Sigmoid colon (tissue), 7 donors: ENCODE results near the gene SELENOM. TPM values are rescaled to one million over a fixed set of nuclear protein-coding genes. Genes with fewer than 3 reads are reported as not detected.
A peak's percentile ranks its signal among the peaks of the same experiment; 100 is the strongest.

Source experiments
- DNase-seq: peaks from one replicate; pipeline ENCODE4 v3.0.0-alpha.2; 2019
- H3K27ac ChIP-seq, 4 donors: fragments of 200-600 bp; sonication (generic); one replicate each; pipeline ENCODE4 v1.5.1; 2016 to 2019; ENCODE audit warnings: mild to moderate bottlenecking in 1 of 4
- H3K27me3 ChIP-seq, 3 donors: fragments of 200-600 bp; sonication (generic); one replicate each; pipeline ENCODE4 v1.5.1; 2019; ENCODE audit warnings: mild to moderate bottlenecking in 1 of 3
- H3K36me3 ChIP-seq, 4 donors: fragments of 200-600 bp; sonication (generic); one replicate each; pipeline ENCODE4 v1.5.1; 2016 to 2019
- H3K4me1 ChIP-seq, 4 donors: fragments of 200-600 bp; sonication (generic); one replicate each; pipeline ENCODE4 v1.5.1; 2017 to 2019
- H3K4me3 ChIP-seq, 4 donors: fragments of 200-600 bp; sonication (generic); one replicate each; pipeline ENCODE4 v1.5.1; 2017 to 2019; ENCODE audit warnings: mild to moderate bottlenecking in 2 of 4, moderate library complexity in 1 of 4
- H3K9me3 ChIP-seq, 4 donors: fragments of 200-600 bp in 3 of 4; sonication (generic) in 3 of 4; one replicate each; pipeline versions ENCODE4 v1.5.1 to v1.6.1; 2013 to 2019
- EP300 ChIP-seq, 4 donors: sonication (generic); formaldehyde crosslinking; IDR thresholded peaks; one replicate each; pipeline ENCODE4 v1.6.1; 2017; ENCODE audit warnings: antibody characterized with exemption in 4 of 4
- POLR2A ChIP-seq, 2 donors: fragments of 450-650 bp; IDR thresholded peaks; one replicate each; pipeline ENCODE4 v1.6.1; 2016; ENCODE audit warnings: antibody characterized with exemption in 2 of 2, mild to moderate bottlenecking in 2 of 2, moderate library complexity in 2 of 2
- POLR2AphosphoS5 ChIP-seq, 4 donors: sonication (generic); formaldehyde crosslinking; IDR thresholded peaks; one replicate each; pipeline ENCODE4 v1.6.1; 2017; ENCODE audit warnings: antibody characterized with exemption in 4 of 4
- WGBS, 2 donors: extraction: QIAGEN DNeasy Blood & Tissue Kit; methylation state at CpG; one replicate each; pipeline ENCODE4 v1.1.7; 2013; 5-methylcytosine and 5-hydroxymethylcytosine counted together
- intact Hi-C: fragments of 100-400 bp; cut with DNase I; formaldehyde crosslinking; loops from one replicate; pipeline ENCODE4 v1.15.1; 2023
- polyA plus RNA-seq, 3 donors: library from polyadenylated mRNA; stranded (reverse); fragments of 200-250 nt; gene quantifications; one replicate each; pipeline ENCODE4 v1.2.3, GENCODE V29; 2013
- total RNA-seq, 4 donors: library from RNA; depleted of rRNA; stranded (reverse); fragments of >200 nt; gene quantifications; one replicate each; pipeline ENCODE4 v1.1.0, GENCODE V29; 2016
- TF ChIP-seq, protein P1 (sequence below), 4 experiments: fragments of 450-650 bp in 3 of 4; fragments of 200-600 bp in 1 of 4; IDR thresholded peaks; one replicate each; pipeline ENCODE4 v1.5.1; 2016 to 2019; ENCODE audit warnings: antibody characterized with exemption in 4 of 4, mild to moderate bottlenecking in 3 of 4, moderate library complexity in 2 of 4
- donor health status: healthy with polysubstance abuse.
- donor health status: Bipolar disorder and iron deficiency.
- donor health status: healthy.

Gene SELENOM
- total and polyA plus RNA-seq, 7 donors, result 40.9 to 1,938 (median 868) TPM

DNA sequence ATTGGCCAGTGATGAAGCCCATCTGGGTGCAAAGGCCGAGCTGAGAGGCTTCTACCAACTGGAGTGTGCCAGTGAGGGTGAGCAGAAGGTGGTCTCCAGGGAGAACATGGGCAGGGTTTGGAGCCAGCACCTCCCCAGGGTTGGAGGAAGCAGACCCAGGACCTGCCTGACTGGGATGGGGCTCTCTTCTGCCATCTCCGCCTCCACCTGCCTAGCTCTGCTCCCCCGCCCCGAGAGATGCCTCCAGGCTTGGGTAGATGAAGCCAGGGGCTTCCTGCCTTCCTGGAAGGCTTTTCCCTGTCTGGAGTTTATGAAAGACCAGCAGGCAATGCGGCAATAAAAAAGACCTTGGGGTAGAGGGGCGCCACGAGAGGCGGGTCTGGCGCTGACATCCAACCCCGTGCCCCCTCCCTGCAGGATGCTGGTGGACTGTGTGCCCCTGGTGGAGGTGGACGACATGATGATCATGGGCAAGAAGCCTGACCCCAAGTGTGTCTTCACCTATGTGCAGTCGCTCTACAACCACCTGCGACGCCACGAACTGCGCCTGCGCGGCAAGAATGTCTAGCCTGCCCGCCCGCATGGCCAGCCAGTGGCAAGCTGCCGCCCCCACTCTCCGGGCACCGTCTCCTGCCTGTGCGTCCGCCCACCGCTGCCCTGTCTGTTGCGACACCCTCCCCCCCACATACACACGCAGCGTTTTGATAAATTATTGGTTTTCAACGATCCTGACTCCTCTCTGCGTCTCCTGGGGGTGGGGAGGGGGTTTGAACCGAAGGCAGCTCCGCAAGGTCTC lies 3.3 kb downstream of the SELENOM start:
- no peaks in the 10 kb centered on the region for H3K27me3 ChIP-seq
- H3K4me1 ChIP-seq, result peaks cover 0 to 77% (median 71%) of the 10 kb centered on the region in 4 donors
- DNase-seq, result peak; percentile 95

GRCh38 chr22:31103111-31103510 lies 4.3 kb downstream of the SELENOM start:
- Histone ChIP-seq H3K4me3 (no peak overlapping the region), H3K36me3 (peaks cover 33 to 64% (median 39%) of the 10 kb centered on the region in 4 donors), H3K27me3 (no peaks in the 10 kb centered on the region), H3K9me3 (no peaks in the 10 kb centered on the region), H3K27ac (peak overlapping the region; percentile 96 to 100 (median 99)), H3K4me1 (peaks cover 0 to 83% (median 78%) of the 10 kb centered on the region in 4 donors)
- no peak for DNase-seq
- TF ChIP-seq, protein P1, sequence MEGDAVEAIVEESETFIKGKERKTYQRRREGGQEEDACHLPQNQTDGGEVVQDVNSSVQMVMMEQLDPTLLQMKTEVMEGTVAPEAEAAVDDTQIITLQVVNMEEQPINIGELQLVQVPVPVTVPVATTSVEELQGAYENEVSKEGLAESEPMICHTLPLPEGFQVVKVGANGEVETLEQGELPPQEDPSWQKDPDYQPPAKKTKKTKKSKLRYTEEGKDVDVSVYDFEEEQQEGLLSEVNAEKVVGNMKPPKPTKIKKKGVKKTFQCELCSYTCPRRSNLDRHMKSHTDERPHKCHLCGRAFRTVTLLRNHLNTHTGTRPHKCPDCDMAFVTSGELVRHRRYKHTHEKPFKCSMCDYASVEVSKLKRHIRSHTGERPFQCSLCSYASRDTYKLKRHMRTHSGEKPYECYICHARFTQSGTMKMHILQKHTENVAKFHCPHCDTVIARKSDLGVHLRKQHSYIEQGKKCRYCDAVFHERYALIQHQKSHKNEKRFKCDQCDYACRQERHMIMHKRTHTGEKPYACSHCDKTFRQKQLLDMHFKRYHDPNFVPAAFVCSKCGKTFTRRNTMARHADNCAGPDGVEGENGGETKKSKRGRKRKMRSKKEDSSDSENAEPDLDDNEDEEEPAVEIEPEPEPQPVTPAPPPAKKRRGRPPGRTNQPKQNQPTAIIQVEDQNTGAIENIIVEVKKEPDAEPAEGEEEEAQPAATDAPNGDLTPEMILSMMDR (IDR thresholded peaks at IDR 0.05), result no peak
- TF ChIP-seq POLR2AphosphoS5 (IDR thresholded peaks at IDR 0.05), result peak in 1 of 4 donors; percentile 3
- WGBS, 2 donors, result 81 to 93% methylated on average over 2 of the region's 2 CpGs
- intact Hi-C loops, result no loop called here

More for the DNA sequence above, 3.3 kb downstream of the SELENOM start:
- WGBS, 2 donors, result 82% methylated on average over 33 of the region's 33 CpGs
- H3K27ac ChIP-seq, result peak overlapping the region; percentile 96 to 100 (median 99)
- intact Hi-C loops, result no loop called here
- peak; percentile 21 to 31 for TF ChIP-seq POLR2A (IDR thresholded peaks at IDR 0.05)
- TF ChIP-seq POLR2AphosphoS5 (IDR thresholded peaks at IDR 0.05), result peak; percentile 86 to 92 (median 88)
- TF ChIP-seq, protein P1 (IDR thresholded peaks at IDR 0.05), result peak in 2 of 4 experiments; percentile 9 to 11
- TF ChIP-seq EP300 (IDR thresholded peaks at IDR 0.05), result no peak
- peak overlapping the region; percentile 73 to 98 (median 92) for H3K4me3 ChIP-seq
- no peaks in the 10 kb centered on the region for H3K9me3 ChIP-seq
- peaks cover 28 to 55% (median 34%) of the 10 kb centered on the region in 4 donors for H3K36me3 ChIP-seq

DNA sequence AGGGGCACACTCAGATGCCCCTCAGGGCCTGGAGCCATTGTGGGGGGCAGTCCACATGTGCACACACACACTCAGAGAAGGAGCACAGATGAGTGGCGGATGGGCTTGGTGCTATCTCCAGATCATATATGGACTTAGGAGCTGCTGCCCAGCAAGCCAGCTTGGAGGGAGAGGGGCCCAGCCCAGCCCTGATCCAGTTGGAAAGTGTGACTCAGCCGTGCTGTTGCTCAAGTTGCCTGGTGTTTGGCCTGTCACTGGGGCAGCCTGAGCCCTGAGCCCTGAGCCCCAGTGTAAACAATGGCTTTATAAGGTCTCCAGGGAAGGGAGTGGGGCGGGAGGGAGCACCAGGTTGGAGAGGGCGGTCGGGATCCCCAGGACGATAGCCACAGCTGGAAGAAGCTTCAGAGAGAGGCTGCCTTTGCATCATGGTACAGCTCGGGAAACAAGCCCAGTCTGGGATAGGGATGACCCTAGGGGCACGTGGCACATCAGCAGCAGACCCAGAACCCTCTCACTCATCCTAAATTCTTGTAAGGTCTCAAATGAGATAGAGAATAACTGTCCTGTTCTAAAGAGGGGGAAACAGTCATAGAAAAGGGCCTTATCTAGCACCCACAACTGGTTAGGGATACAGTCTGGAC lies 4.8 kb downstream of the SELENOM start:
- DNase-seq, result peak; percentile 99
- H3K27ac ChIP-seq, result peak overlapping the region; percentile 96 to 100 (median 99)
- TF ChIP-seq POLR2AphosphoS5 (IDR thresholded peaks at IDR 0.05) (peak; percentile 86 to 93 (median 90)), POLR2A (IDR thresholded peaks at IDR 0.05) (peak in 1 of 2 donors; percentile 36), EP300 (IDR thresholded peaks at IDR 0.05) (peak in 3 of 4 donors; percentile 85 to 96 (median 90))
- TF ChIP-seq, protein P1 (IDR thresholded peaks at IDR 0.05), result no peak
- intact Hi-C loops, result no loop called here
- no peaks in the 10 kb centered on the region for H3K27me3 ChIP-seq
- WGBS, 2 donors, result 77 to 78% methylated on average over 8 of the region's 8 CpGs
- peaks cover 0 to 84% (median 80%) of the 10 kb centered on the region in 4 donors for H3K4me1 ChIP-seq
- H3K4me3 ChIP-seq, result no peak overlapping the region
- peaks cover 39 to 69% (median 40%) of the 10 kb centered on the region in 4 donors for H3K36me3 ChIP-seq
- no peaks in the 10 kb centered on the region for H3K9me3 ChIP-seq

GRCh38 chr22:31100762-31101525 lies 6.4 kb downstream of the SELENOM start:
- Histone ChIP-seq H3K4me1 (peaks cover 0 to 96% (median 95%) of the 10 kb centered on the region in 4 donors), H3K4me3 (no peak overlapping the region), H3K27ac (peak overlapping the region; percentile 96 to 100 (median 99)), H3K36me3 (peaks cover 55 to 85% (median 56%) of the 10 kb centered on the region in 4 donors), H3K9me3 (no peaks in the 10 kb centered on the region), H3K27me3 (no peaks in the 10 kb centered on the region)
- 94 to 95% methylated on average over 18 of the region's 18 CpGs for WGBS, 2 donors
- DNase-seq, result no peak
- intact Hi-C loops, result no loop called here
- peak in 2 of 4 donors; percentile 35 to 47 for TF ChIP-seq POLR2AphosphoS5 (IDR thresholded peaks at IDR 0.05)
- TF ChIP-seq, protein P1 (IDR thresholded peaks at IDR 0.05), result no peak
- TF ChIP-seq POLR2A (IDR thresholded peaks at IDR 0.05), result no peak
- TF ChIP-seq EP300 (IDR thresholded peaks at IDR 0.05), result no peak
